Chondrocyte (in vitro differentiated cells): ENCODE data around the gene CNGA4. TPM values are rescaled to one million over a fixed set of nuclear protein-coding genes. Genes with fewer than 3 reads are reported as not detected.

Experiments used
- DNase-seq: peaks from one replicate; pipeline ENCODE4 v3.0.0; 2021; ENCODE audit warnings: mixed read lengths, low spot score
- H3K27ac Mint-ChIP-seq: one replicate; pipeline ENCODE4 v1.8.0; 2021; ENCODE audit warnings: mild to moderate bottlenecking, moderate library complexity, mixed read lengths; ENCODE audit not compliant: unreplicated experiment
- H3K27me3 Mint-ChIP-seq: 2 replicates; pipeline ENCODE4 v1.8.0; 2021; ENCODE audit warnings: low read depth, mixed read lengths
- H3K36me3 Mint-ChIP-seq: 2 replicates; pipeline ENCODE4 v1.8.0; 2021; ENCODE audit warnings: low read depth, mixed read lengths
- H3K4me1 Mint-ChIP-seq: 2 replicates; pipeline ENCODE4 v1.8.0; 2021; ENCODE audit warnings: low read depth, mild to moderate bottlenecking, mixed read lengths
- H3K4me3 Mint-ChIP-seq: one replicate; pipeline ENCODE4 v1.8.0; 2021; ENCODE audit warnings: mild to moderate bottlenecking, moderate library complexity, mixed read lengths; ENCODE audit not compliant: unreplicated experiment
- H3K9me3 Mint-ChIP-seq: 2 replicates; pipeline ENCODE4 v1.8.0; 2021; ENCODE audit warnings: low read depth, mixed read lengths
- CTCF ChIP-seq: fragments of 200-600 bp; sonication (generic); IDR thresholded peaks from 2 replicates; pipeline ENCODE4 v1.5.0; 2021; ENCODE audit warnings: antibody characterized with exemption, mild to moderate bottlenecking, moderate library complexity
- total RNA-seq: library from RNA; stranded (reverse); gene quantifications from 3 replicates; pipeline ENCODE4 v1.2.1, GENCODE V29; 2021

CNGA4 gene
- total RNA-seq, 1 donor from 2014 or later: 0.17 TPM

- Mint-ChIP-seq H3K9me3 (no peaks in the 10 kb centered on the region), H3K36me3 (peaks cover 34% of the 10 kb centered on the region), H3K4me3 (no peak overlapping the region), H3K27ac (no peak overlapping the region), H3K4me1 (peaks cover 5% of the 10 kb centered on the region), H3K27me3 (no peaks in the 10 kb centered on the region)
- no peak for DNase-seq
- no peak for TF ChIP-seq CTCF
Observed at GRCh38 chr11:6214530-6214929, 24.4 kb upstream of the CNGA4 start.

- H3K4me3 Mint-ChIP-seq: no peak overlapping the region
- H3K9me3 Mint-ChIP-seq: no peaks in the 10 kb centered on the region
- no peak overlapping the region for H3K27ac Mint-ChIP-seq
- no peaks in the 10 kb centered on the region for H3K27me3 Mint-ChIP-seq
- no peak for TF ChIP-seq CTCF
- peaks cover 37% of the 10 kb centered on the region for H3K36me3 Mint-ChIP-seq
- H3K4me1 Mint-ChIP-seq: peaks cover 9% of the 10 kb centered on the region
- no peak for DNase-seq
Observed at GRCh38 chr11:6216501-6216900, 22.4 kb upstream of the CNGA4 start.

GRCh38 chr11:6217722-6218121, 21.2 kb upstream of the CNGA4 start:
- H3K4me1 Mint-ChIP-seq: peaks cover 9% of the 10 kb centered on the region
- no peak overlapping the region for H3K4me3 Mint-ChIP-seq
- TF ChIP-seq CTCF: no peak
- H3K27me3 Mint-ChIP-seq: no peaks in the 10 kb centered on the region
- H3K36me3 Mint-ChIP-seq: peaks cover 45% of the 10 kb centered on the region
- no peak for DNase-seq
- H3K27ac Mint-ChIP-seq: peak overlapping the region; percentile 58
- no peaks in the 10 kb centered on the region for H3K9me3 Mint-ChIP-seq

GRCh38 chr11:6219359-6219758, 19.5 kb upstream of the CNGA4 start:
- Mint-ChIP-seq H3K36me3 (peaks cover 48% of the 10 kb centered on the region), H3K4me3 (no peak overlapping the region), H3K9me3 (no peaks in the 10 kb centered on the region), H3K4me1 (peaks cover 9% of the 10 kb centered on the region), H3K27me3 (no peaks in the 10 kb centered on the region), H3K27ac (peak overlapping the region; percentile 1)
- no peak for TF ChIP-seq CTCF
- no peak for DNase-seq

- no peak overlapping the region for H3K27ac Mint-ChIP-seq
- no peak overlapping the region for H3K4me3 Mint-ChIP-seq
- no peaks in the 10 kb centered on the region for H3K9me3 Mint-ChIP-seq
- no peak for DNase-seq
- H3K4me1 Mint-ChIP-seq: peaks cover 13% of the 10 kb centered on the region
- no peak for TF ChIP-seq CTCF
- H3K27me3 Mint-ChIP-seq: no peaks in the 10 kb centered on the region
- H3K36me3 Mint-ChIP-seq: peaks cover 24% of the 10 kb centered on the region
Observed at GRCh38 chr11:6223854-6224253, 15.0 kb upstream of the CNGA4 start.
